Type B pancreatic cell (in vitro differentiated cells): ENCODE results near the gene FRAS1. TPM values are rescaled to one million over a fixed set of nuclear protein-coding genes. Genes with fewer than 3 reads are reported as not detected.

Experiments used
- DNase-seq: peaks from one replicate; pipeline ENCODE4 v3.0.0; 2021; ENCODE audit warnings: mixed read lengths; ENCODE audit not compliant: unreplicated experiment; ENCODE audit errors: extremely low spot score
- H3K27ac Mint-ChIP-seq: 2 replicates; pipeline ENCODE4 v1.8.0; 2021; ENCODE audit warnings: mild to moderate bottlenecking, mixed read lengths
- H3K27me3 Mint-ChIP-seq: 2 replicates; pipeline ENCODE4 v1.8.0; 2021; ENCODE audit warnings: mixed read lengths
- H3K36me3 Mint-ChIP-seq: 2 replicates; pipeline ENCODE4 v1.8.0; 2021; ENCODE audit warnings: mixed read lengths
- H3K4me1 Mint-ChIP-seq: one replicate; pipeline ENCODE4 v1.8.0; 2021; ENCODE audit warnings: mixed read lengths; ENCODE audit not compliant: unreplicated experiment
- H3K4me3 Mint-ChIP-seq: 2 replicates; pipeline ENCODE4 v1.8.0; 2021; ENCODE audit warnings: mild to moderate bottlenecking, mixed read lengths
- H3K9me3 Mint-ChIP-seq: 2 replicates; pipeline ENCODE4 v1.8.0; 2021; ENCODE audit warnings: mixed read lengths
- total RNA-seq: library from RNA; stranded (reverse); gene quantifications from 2 replicates; pipeline ENCODE4 v1.2.1, GENCODE V29; 2021; ENCODE audit warnings: low replicate concordance
- TF ChIP-seq, protein P1 (sequence below): fragments of 200-600 bp; sonication (generic); conservative IDR thresholded peaks from 2 replicates; pipeline ENCODE4 v1.5.0; 2021; ENCODE audit warnings: antibody characterized with exemption, mild to moderate bottlenecking

Gene FRAS1
- total RNA-seq, 1 donor from 2014 or later, result 37.7 TPM

DNA sequence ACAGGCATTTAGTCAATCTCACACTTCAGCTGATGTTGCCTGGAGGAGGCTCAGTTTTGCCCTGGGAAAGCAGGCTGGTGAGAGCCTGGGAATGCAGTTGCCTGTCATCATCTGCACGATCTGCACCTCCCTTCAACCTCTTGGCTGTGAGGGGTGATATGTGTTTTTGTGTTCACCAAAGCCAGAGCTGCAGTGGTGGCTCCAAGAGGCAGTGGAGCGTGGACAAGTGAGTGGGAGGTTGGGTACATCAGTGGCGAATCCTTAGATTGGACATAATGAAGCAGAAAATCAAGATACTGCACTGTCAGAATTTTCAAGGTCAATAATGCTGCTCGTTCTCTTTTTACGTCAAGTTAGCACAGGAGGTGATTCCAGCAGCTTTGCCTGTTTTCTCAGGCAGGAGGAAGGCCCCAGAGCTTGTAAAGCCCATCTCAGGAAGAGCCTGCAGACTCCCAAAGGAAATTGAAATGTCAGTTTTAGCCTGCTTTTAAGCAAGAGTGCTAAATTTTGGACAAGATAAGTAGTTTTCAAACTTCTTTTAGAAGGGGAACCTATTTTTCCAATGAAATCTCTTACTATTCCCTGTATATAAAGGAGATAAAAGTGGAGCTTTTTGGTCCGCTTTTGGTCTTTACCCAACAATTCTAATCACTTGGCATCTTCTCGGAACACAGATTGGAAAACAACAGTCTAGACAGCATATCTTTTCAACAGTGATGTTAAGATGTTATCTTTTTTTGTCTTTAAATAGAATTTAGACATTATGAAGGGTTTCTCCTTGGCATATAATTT is 92.8 kb downstream of the FRAS1 start:
- H3K27ac Mint-ChIP-seq, result peak overlapping the region; percentile 58
- no peaks in the 10 kb centered on the region for H3K9me3 Mint-ChIP-seq
- no peaks in the 10 kb centered on the region for H3K36me3 Mint-ChIP-seq
- H3K4me1 Mint-ChIP-seq, result peaks cover 34% of the 10 kb centered on the region
- TF ChIP-seq, protein P1, sequence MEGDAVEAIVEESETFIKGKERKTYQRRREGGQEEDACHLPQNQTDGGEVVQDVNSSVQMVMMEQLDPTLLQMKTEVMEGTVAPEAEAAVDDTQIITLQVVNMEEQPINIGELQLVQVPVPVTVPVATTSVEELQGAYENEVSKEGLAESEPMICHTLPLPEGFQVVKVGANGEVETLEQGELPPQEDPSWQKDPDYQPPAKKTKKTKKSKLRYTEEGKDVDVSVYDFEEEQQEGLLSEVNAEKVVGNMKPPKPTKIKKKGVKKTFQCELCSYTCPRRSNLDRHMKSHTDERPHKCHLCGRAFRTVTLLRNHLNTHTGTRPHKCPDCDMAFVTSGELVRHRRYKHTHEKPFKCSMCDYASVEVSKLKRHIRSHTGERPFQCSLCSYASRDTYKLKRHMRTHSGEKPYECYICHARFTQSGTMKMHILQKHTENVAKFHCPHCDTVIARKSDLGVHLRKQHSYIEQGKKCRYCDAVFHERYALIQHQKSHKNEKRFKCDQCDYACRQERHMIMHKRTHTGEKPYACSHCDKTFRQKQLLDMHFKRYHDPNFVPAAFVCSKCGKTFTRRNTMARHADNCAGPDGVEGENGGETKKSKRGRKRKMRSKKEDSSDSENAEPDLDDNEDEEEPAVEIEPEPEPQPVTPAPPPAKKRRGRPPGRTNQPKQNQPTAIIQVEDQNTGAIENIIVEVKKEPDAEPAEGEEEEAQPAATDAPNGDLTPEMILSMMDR, result no peak
- peak overlapping the region; percentile 3 for H3K4me3 Mint-ChIP-seq
- no peak for DNase-seq
- peaks cover 6% of the 10 kb centered on the region for H3K27me3 Mint-ChIP-seq

DNA sequence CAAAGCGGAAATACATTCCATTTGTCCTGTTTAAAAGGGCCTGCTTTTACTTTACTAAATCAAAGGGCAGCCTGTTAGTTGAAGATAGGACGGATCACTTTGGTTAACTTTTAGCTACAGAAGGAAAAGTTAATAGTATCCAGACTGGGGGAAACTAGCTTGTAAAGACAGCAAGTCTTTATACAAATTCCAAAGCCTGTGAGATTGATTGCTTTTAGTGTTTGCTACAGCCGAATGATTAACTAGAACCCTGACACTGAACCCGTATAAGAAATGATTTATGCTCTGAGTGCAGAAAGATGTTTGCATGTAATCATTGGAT is 93.4 kb downstream of the FRAS1 start:
- Mint-ChIP-seq H3K4me3 (peak overlapping the region; percentile 3), H3K4me1 (peaks cover 40% of the 10 kb centered on the region), H3K27ac (peak overlapping the region; percentile 58), H3K9me3 (no peaks in the 10 kb centered on the region), H3K27me3 (peaks cover 6% of the 10 kb centered on the region), H3K36me3 (no peaks in the 10 kb centered on the region)
- TF ChIP-seq, protein P1, result no peak
- no peak for DNase-seq

DNA sequence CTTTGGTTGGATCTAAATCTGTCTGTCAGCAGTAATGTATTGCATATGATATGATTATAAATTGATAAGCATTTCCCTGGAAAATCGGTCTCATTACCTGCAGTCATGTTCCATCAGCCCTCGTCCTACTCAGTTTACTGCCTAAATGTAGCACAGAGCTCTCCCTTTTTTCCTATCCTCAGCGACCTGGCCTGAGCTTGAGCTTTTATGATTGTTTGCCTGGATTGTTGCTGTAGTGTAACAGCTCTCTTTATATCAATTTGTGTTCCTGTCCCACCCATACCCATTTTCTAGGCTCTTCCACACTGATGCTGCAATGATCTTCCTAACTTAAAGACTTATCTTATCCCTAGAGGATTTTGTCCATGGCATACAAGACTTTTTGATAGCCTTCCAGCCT is 95.7 kb downstream of the FRAS1 start:
- TF ChIP-seq, protein P1, result no peak
- no peak overlapping the region for H3K27ac Mint-ChIP-seq
- H3K27me3 Mint-ChIP-seq, result peaks cover 3% of the 10 kb centered on the region
- no peaks in the 10 kb centered on the region for H3K36me3 Mint-ChIP-seq
- peaks cover 44% of the 10 kb centered on the region for H3K4me1 Mint-ChIP-seq
- no peak overlapping the region for H3K4me3 Mint-ChIP-seq
- no peak for DNase-seq
- H3K9me3 Mint-ChIP-seq, result no peaks in the 10 kb centered on the region

DNA sequence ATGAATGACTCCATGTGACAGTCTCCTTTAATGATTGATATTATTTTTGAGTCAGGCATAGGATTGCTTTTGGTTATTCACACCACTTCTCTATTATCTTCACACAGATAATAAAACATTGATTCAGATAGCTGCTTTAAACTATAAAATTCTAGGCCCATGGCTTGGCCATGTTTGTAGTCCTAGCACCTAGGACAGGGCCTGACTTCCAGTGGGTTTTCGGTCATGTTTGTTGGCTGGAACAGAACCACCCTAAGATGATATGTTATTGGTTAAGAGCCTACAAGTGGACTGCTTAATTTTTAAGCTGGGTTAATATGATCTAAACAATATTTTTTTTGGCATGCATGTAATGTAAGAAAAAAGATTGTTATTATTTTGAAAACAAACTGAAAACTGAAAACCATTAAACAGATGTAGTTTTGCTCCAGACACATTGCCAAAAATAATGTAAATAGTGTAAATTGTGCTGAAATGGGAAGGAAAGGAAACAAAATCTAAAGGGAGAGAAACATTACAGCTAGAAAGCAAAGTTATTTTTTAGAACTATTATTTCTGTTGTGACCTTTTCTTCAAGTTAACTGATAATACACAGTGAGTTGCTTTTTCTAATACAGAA is 98.0 kb downstream of the FRAS1 start:
- H3K36me3 Mint-ChIP-seq, result peaks cover 8% of the 10 kb centered on the region
- no peak overlapping the region for H3K4me3 Mint-ChIP-seq
- TF ChIP-seq, protein P1, result no peak
- H3K27me3 Mint-ChIP-seq, result peaks cover 5% of the 10 kb centered on the region
- DNase-seq, result no peak
- H3K9me3 Mint-ChIP-seq, result peaks cover 6% of the 10 kb centered on the region
- H3K27ac Mint-ChIP-seq, result no peak overlapping the region
- H3K4me1 Mint-ChIP-seq, result peaks cover 36% of the 10 kb centered on the region

DNA sequence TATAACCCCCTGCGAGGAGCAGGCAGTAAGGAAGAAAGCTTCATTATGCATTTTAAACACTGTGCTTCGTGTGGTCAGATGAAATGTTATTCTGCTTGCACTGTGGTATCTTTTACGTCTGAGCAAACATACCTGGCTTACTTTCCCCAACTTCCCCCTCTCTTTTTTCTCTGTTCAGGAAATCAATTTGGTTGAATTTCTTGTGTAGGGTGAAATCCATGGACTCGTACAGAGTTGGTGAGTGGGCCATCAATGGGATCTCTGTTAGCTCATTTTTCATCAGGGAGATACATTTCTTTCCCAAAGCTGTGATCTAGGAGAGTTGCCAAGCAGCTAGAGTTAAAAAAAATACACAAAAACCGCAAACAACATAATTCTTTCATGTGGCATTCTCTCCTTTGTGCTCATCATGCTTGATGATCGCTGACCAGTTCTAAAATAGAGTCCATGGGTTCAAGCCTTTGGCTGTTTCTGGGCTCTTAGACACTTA is 98.5 kb downstream of the FRAS1 start:
- no peak for DNase-seq
- H3K36me3 Mint-ChIP-seq, result peaks cover 8% of the 10 kb centered on the region
- no peak overlapping the region for H3K27ac Mint-ChIP-seq
- H3K4me3 Mint-ChIP-seq, result no peak overlapping the region
- H3K9me3 Mint-ChIP-seq, result peaks cover 6% of the 10 kb centered on the region
- H3K4me1 Mint-ChIP-seq, result peaks cover 30% of the 10 kb centered on the region
- TF ChIP-seq, protein P1, result no peak
- peaks cover 5% of the 10 kb centered on the region for H3K27me3 Mint-ChIP-seq
